Superior temporal gyrus (tissue), 1 donor: ENCODE measurements around the gene EVL.

Source experiments
- DNase-seq: peaks from one replicate; pipeline ENCODE4 v3.0.0-alpha.2; 2016; ENCODE audit errors: extremely low spot score

Gene EVL

DNA sequence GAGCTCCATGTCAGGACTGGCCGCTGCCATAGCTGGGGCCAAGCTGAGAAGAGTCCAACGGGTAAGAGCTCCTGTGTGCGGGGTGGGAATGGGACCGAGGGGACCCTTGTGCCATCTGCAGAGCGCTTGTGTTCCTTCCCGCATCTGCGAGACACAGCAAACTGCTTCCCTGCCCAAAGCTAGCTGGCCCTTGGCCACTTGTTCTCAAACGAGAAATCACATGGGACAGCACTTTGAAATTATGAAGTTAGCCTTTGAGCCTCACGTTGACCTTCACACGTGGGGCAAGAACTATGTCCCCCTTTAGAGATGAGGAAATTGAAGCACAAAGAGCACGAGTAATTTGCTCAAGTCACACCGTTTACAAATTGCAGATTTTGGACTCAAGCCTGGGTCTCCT, 63.5 kb downstream of the EVL start:
- DNase-seq: no peak

DNA sequence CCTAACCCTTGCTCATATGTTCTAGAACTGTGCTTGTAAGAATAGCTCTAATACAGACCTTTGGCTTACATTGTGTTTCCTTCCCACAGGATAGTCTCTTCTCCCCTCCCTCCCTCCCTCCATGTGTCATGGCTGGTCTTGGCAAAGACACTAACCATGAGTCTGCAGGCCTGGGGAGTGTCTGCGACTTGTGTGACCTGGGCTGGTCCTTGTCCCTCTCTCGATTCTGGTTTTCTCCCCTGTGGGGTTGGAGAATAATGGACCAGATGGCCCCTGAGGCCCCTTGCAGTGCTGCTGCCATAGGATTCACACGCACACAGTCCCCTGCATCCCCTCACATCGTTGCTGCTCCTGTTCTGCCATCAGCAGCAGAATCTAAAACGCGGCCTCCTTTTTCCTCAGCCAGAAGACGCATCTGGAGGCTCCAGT, 64.0 kb downstream of the EVL start:
- no peak for DNase-seq

DNA sequence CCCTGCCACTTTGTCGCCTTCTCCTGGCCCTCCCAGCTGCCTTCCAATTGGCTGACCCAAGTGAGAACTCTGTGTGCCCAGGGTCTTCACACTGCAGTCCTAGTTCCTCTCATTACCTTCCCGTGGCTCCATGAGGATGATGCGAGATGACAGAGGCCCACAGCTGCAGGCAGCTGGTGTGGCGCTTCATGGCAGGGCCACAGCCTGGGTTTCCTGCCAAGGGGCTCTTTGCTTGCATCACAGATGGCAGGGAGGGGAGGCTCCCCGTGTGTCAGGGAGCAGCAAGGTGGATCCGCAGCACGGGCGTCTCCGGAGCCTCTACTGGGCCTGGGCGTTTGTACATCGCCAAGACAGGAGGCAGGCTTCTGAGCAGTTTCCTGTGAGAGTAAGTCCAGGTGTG, 65.3 kb downstream of the EVL start:
- no peak for DNase-seq

DNA sequence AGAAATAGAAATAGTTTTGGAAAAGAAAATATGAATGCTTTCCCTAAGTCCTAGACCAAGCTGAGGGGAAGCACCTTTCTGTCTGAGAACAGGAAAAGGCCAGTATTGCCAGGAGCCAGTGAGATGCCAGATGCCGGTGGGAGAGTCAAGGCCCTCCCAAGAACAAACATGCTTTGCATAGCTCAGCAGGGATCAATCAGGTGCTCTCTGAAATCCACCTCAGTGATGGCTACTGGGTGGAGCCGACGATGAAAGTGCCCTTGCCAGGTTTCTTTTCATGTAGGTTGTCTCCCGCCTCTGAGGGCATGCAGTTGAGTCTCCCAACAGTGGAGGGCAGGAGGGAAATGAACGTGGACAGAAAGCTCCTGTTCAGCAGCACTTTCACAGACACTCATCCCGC, 66.0 kb downstream of the EVL start:
- no peak for DNase-seq

DNA sequence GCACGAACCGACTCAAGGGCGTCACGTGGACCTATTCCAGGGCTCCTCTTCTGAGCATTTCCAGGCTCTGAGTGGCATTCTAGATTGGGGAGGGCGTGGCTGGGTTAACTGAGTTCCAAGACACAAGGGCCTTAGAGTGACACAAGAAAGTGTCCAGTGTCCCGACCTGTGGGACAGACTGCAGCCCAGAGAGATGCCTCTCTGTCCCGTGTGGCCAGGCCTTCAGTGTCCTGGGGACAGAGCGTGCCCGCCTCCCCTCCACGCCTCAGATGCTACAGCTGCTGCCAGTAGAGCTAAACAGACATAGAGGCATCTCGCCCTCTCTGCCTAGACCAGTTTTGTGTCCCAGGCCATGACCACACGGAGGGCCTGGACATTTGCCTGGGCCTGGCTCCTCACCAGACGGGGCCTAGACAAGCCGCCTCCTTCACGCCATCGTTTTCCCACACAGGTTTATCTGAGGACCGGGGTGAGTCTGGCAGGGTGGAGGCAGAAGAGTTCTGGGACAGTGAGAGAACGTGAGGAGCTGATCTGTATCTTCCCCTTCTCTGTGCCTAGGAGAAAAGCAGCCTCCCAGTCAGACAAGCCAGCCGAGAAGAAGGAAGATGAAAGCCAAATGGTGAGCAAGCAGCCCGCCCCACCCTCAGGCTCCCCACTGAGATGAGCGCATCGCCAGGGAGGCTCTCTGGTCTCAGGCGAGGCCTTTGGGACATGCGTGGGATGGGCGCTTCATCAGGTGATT, 67.1 kb downstream of the EVL start:
- no peak for DNase-seq

DNA sequence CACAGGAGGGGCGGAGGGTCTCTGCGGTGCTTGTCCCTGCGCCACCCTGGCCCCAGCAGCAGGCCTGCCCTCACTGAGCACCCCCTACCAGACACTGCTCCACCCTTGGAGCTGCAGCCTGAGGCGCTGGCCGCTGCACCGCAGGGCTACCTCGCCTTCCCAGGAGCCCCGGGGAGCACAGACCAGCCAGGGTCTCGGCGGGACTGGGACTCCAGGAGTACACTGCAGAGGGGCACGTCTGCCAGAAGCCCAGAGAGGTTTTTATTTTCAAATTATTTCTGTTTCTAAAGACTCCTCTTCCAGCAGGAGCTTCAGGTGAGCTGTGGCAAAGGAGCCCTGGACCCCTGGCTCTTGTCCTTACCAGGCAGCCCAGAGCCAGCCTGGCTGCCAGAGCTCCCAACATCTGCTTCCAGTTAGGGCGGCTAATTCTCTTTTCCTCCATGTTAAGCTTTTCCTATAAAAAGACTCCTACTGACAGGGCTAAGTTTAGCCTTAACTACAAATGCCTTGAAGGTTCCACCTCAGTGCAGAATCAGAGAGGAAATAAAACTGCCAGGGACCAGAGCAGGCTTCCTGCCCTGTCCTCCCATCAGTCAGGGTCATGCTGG, 67.8 kb downstream of the EVL start:
- no peak for DNase-seq

DNA sequence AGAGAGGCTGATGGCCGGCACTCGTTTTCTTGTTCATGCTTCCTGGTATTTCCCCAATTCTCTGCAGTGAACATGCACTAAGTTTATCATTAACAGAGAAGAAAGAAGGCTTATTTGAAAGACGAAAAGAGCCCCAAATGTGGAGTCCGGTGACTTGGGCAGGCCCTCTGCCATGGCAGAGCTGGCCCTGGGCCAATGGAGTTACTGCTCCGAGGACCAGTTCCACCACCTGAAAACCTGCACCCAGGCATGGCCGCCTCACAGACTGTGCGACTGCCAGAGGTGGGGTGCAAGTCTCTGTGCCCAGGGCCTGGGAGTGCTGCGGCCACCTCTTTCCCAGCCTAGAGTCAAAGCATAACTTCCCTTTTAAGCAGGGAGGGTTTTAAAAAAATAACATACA, 69.4 kb downstream of the EVL start:
- no peak for DNase-seq

DNA sequence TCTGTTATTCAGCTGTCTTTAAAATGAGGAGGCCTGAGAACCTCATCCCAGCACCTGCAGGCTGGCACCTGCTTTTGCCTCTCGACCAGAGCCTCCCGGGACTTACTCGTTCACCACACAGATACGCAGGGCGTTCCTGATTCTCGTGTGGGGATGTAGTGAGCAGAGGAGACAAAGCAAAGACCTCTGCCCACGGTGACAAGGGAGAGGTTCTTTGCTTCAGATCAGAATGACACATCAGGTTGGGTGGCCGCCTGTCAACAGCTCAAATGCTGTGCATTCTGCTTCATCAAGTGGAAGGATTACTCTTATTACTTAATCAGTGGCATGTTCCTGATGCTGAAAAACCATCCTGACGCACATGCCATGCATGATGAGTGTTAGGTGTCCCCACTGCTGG, 69.9 kb downstream of the EVL start:
- DNase-seq: no peak

DNA sequence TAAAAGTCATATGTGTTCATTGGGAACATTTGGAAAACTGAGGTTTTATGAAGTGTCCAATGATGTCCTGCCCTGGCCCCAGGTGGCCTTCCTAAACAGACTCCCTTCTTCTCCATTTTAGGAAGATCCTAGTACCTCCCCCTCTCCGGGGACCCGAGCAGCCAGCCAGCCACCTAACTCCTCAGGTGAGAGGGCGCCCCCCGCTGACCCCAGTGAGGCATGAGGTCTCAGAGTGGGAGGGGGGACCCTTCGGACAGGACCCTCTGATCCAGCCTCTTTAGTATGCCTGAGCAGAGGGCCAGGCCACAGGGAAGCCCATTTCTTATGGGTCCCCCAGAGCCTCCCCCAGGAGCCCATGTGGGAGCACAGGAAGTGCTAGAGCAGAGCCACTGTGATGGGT, 70.6 kb downstream of the EVL start:
- DNase-seq: no peak

DNA sequence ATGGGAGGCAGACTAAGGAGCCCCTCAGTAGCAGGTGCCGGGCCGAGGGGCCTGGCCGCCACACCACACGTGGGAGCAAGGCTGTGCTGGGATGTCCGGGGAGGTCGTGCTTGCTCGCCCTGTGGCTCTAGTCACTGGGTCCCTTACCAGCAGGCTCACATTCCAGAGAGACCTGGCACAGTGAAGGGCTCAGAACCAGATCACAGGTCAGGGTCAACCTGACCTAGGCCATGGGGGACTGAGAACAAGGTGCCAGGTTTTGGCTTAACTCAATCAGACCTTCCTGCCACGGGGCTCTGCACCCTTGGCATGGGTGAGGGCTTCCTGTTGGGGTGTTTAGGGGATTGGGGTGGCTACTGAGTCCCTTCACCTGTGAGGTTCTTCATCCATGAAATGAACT, 72.0 kb downstream of the EVL start:
- DNase-seq: no peak

DNA sequence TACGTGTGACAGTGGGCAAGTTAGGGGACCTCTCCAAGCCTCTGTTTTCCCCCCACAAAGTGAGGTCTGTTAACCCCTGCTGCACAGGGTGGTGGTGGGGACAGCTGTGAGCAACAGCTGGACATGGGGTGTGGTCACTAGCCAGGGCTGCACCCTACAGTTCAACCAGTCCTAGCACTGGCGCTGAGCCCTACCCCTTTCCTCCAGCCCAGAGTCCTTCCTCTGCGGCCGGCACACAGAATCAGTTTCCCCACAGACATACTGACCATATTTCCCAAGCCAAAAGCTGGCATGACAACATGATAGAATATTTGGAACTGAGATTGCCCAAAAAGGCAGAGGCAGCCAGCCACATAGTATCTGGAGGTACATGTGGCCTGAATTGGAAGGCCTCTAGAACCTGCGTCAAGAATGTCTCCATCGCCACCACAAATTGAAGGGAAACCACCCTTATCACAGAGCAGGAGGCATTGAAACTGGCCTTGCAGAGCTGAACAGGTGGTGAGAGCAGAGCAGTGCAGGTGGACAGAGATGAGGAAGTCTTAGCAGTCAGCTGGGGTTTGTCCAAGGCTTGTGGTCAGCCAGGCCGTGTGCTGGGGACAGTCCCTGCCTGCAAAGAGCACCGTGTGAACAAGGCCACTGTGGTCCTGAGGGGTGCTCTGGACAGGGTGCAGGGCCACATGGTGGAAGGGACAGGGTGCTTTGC, 73.0 kb downstream of the EVL start:
- DNase-seq: no peak

DNA sequence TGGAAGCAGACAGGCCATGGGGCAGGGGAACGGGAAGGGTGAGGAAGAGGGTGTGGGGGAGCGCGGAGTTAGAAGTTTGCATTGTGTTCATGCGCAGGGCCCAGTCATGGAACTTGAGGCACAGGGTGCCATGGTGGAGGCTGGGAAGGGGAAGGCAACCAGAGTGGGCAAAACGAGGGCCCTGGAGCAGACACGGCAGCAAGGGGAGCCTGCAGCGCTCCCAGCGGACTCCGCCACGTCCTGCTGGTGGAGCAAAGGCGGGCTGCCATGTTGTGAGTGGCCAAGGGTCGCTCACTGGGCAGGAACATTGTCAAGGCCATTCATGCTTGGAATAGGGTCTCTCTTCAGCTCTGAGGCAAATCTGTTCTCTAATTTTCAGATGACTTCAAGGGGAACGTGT, 73.7 kb downstream of the EVL start:
- DNase-seq: no peak

DNA sequence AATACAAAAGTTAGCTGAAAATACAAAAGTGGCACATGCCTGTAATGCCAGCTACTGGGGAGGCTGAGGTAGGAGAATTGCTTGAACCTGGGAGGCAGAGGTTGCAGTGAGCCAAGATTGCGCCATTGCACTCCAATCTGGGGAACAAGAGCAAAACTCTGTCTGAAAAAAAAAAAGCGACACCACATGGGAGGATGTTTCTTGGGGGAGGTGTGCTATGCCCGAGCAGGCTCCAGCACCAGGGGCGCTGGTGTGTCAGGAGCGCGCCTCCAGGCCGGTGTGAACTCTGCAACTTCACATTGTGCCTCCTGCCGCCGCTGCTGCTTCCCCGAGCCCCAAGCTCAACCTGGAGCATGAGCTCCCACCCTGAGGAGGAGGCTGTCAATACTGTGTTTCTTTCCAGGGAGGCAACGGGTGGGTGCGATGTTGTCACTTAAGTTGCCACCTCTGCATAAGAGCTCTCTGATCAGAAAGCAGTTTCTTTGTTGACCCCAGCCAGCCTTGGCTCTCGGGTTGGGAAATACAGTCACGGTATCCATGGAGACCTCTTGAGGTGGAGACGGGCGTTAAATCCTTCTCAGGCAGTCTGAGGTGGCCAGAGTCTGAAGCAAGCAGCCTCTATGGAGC, 75.3 kb downstream of the EVL start:
- no peak for DNase-seq

DNA sequence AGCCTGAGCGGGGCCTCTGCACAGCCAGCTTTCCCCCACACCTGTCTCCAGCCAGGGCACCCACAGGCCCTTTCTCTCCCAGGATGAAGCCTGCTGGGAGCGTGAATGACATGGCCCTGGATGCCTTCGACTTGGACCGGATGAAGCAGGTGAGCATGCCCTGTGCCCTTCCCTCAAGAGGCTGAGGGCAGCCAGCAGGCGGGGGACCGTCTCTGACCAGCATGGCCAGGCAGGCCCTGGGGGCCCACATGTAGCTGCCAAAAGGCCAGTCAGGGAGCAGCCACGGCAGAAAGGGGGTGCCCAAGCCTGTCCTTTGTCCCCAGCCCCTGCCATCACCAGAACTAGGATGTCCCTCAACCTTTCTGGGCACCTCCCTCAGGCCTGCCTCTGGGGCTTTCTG, 75.9 kb downstream of the EVL start:
- DNase-seq: no peak

DNA sequence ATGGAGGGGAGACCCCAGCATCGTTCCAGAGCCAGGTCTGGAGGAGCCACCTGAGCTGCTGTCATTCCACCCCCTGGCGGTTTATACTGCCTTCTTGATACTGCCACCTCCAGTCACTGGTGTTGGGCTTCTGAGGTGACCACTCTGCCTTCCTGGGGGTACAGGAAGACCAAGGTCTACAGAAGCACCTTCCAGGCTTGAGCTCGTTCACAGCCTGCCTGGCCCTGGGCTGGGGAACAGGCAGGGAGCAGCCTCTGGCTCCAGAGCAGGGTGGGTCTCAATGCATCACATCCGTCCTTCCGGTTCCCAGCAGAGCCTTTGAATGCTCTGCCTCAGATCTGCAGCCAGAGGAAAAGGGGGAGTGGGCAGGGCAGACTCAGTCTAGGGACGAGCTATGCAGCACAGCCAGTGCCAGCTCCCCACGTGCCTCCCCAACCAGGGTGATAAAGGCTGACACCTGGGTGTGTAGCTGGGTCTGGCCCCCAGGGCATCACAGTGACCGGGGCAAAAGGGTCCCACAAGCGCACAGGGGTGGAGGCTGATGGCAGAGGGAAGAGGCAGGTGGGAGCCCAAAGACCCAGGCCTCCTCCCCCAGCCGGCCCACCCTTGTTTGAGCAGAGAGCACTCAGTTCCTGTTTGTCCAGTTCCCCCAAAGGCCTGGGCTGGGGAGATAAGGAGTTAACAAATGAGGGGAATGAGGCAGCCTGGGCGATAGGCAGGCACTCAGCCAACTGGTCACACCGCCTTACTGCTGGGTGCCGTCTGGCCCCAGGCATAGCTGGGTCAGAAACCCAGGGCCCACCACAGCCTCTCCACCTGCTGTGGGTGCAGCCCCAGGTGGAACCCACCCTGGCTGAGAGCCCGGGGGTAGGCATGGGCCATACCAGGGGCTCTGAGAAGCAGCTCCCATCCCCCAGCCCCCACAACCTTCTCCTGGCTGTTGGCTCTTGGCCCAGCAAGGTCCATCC, 77.1 kb downstream of the EVL start:
- DNase-seq: no peak

DNA sequence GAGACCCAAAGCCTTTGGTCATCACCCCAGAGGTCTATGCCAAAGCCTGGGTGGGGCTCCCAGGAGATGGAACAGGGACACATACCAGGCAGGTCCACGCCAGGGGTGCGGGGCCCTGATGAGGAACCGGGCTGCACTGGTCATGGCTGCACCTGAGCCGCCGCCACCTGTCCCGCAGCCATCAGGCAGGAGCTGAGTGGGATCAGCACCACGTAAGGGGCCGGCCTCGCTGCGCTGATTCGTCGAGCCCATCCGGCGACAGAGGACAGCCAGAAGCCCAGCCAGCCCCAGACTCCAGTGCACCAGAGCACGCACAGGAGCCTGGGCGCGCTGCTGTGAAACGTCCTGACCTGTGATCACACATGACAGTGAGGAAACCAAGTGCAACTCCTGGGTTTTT, 78.3 kb downstream of the EVL start:
- no peak for DNase-seq

DNA sequence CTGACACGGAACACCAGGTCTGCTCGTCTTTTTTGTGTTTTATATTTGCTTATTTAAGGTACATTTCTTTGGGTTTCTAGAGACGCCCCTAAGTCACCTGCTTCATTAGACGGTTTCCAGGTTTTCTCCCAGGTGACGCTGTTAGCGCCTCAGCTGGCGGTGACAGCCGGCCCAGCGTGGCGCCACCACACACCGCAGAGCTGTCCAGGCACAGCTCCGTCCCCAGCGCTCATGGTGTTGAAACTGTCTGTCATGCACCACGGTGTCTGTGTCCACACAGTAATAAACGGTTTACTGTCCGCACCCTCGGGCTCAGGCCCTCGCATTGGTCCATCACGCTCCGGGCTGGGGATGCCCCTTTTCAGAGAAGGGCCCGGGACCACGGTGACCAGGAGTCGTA, 78.7 kb downstream of the EVL start:
- DNase-seq: no peak

DNA sequence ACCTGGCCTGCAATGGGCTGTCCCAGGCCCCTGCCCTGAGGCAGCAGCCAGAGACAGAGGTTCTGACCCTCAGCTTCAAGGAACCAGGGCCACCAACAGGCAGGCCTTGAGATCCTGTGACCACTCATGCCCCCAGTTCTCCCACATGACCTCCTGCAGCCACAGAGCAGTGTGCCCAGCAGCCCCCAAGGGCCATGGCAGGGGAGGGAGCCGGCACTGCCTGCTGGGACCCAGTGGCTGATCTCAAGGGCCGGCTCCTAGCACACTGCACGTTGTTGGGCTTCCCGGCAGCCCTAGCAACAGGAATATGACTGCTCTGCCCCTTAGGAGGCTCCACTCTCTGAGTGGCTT, 79.4 kb downstream of the EVL start:
- DNase-seq: no peak

DNA sequence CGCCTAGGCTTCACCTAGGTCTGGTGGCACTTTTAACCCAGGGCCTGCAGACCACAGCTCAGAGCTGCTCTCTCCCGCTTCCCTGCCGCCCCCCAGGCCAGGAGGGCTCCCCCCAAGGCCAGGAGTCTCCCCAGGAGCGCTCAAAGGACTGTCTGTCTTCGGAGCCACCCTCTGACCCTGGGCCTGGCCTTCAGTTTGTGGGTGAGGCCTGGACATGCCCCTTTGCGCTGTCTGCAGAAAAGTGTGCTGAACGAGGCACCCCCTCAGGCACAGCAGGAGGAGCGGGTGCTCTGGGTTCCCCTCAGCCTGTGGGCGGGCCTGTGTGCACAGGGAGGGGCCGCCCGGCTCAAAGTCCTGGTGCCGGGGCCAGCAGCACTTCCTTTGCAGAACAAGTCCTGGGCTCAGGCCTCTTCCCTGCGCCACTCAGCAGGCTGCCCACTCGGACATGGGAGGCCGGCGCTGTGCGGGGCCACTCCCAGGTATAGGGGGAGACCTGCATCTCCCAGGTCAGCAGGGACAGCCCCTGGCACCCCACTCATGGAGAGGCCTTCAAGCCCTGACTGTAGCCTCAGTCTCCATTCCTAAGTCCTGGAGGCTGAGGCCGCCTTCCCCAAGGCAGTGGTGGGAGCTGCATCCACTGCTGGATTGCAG, 79.9 kb downstream of the EVL start:
- DNase-seq: no peak

DNA sequence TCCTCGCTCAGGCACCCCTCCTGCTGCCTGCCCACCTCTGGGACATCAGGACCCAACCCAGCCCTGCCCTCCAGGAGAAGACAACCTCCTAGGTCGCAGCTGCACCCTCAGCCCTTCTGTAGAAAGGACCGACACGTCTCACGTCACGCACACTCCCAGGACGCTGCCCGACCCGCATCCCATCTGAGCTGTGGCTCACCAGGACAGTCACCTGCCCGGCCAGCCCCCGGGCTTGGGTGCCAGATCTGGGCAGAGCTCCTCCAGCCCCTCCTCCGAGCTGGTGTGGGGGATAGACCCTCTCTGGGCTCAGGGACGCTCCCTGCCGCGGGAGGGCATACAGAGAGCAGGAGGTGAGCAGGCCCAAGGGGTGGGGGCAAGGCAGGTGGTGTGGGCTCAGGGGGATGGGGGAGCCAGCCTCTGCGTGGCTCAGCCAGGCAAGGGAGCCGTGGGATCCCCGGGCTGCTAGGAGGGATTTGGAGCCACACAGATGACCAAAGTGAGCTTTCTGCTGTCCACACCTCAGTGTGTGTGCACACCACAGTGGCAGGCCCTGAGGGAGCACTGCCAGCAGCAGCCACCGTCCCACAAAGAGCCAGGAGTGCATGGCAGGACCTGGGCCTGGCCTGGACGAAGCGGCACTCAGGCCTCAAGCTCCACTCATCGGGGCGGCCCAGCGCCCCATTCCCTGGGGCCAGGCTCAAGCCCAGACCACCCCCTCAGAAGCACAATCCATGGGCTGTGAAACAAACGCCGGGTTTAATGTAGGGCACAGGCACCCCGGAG, 80.7 kb downstream of the EVL start:
- DNase-seq: no peak
